GM19468 (cell line): ENCODE data around the gene RMND1.
"Not testable (repeated sequence)": the region's sequence is repeated elsewhere in the genome, so short reads cannot be mapped to it uniquely, and the experiment has no call there.

ENCODE experiments used
- ATAC-seq: cut with Tn5 transposase; IDR thresholded peaks from one replicate; pipeline ENCODE4 v1.9.1; 2021; ENCODE audit warnings: mild to moderate bottlenecking, moderate library complexity, moderate number of reproducible peaks; ENCODE audit not compliant: unreplicated experiment; ENCODE audit errors: extremely low read depth

RMND1 gene

GRCh38 chr6:151452750-151453427, 963 bp upstream of the RMND1 start:
- ATAC-seq: no peak

GRCh38 chr6:151451417-151451949, 443 bp downstream of the RMND1 start:
- no peak for ATAC-seq

GRCh38 chr6:151450928-151451327, 998 bp downstream of the RMND1 start:
- ATAC-seq: not testable (repeated sequence)

- no peak for ATAC-seq
These were observed 3.3 kb downstream of the RMND1 start for GRCh38 chr6:151448623-151449022.

- no peak for ATAC-seq
These were observed 4.7 kb downstream of the RMND1 start for GRCh38 chr6:151447237-151447636.

GRCh38 chr6:151445482-151445881, 6.4 kb downstream of the RMND1 start:
- no peak for ATAC-seq

GRCh38 chr6:151443911-151444621, 7.9 kb downstream of the RMND1 start:
- ATAC-seq: no peak

- no peak for ATAC-seq
These were observed 8.5 kb downstream of the RMND1 start for GRCh38 chr6:151443454-151443853.

GRCh38 chr6:151442371-151442770, 9.6 kb downstream of the RMND1 start:
- ATAC-seq: no peak

- ATAC-seq: no peak
These were observed 10.3 kb downstream of the RMND1 start for GRCh38 chr6:151441390-151442166.

- ATAC-seq: no peak
These were observed 11.0 kb downstream of the RMND1 start for GRCh38 chr6:151440930-151441329.

GRCh38 chr6:151440498-151440897, 11.4 kb downstream of the RMND1 start:
- no peak for ATAC-seq

- no peak for ATAC-seq
These were observed 14.5 kb downstream of the RMND1 start for GRCh38 chr6:151437401-151437800.

GRCh38 chr6:151436802-151437201, 15.1 kb downstream of the RMND1 start:
- no peak for ATAC-seq

GRCh38 chr6:151436300-151436699, 15.6 kb downstream of the RMND1 start:
- ATAC-seq: no peak

GRCh38 chr6:151434369-151434768, 17.6 kb downstream of the RMND1 start:
- peak; percentile 66 for ATAC-seq

- no peak for ATAC-seq
These were observed 19.3 kb downstream of the RMND1 start for GRCh38 chr6:151432651-151433050.

GRCh38 chr6:151431337-151431736, 20.6 kb downstream of the RMND1 start:
- no peak for ATAC-seq

- ATAC-seq: no peak
These were observed 21.0 kb downstream of the RMND1 start for GRCh38 chr6:151430886-151431285.

- no peak for ATAC-seq
These were observed 23.7 kb downstream of the RMND1 start for GRCh38 chr6:151428093-151428735.
